KOPT-K1 (cell line): Measurements from ENCODE around the gene ADIPOR2.

Experiments
- H3K27ac ChIP-seq: fragments of 200-600 bp; sonication (generic); 2 replicates; pipeline ENCODE4 v1.5.1; 2016; ENCODE audit warnings: antibody characterized with exemption, mild to moderate bottlenecking, low read depth, low read length; ENCODE audit not compliant: poor library complexity, severe bottlenecking
- H3K36me3 ChIP-seq: fragments of 200-600 bp; sonication (generic); 2 replicates; pipeline ENCODE4 v1.5.1; 2017; ENCODE audit warnings: antibody characterized with exemption, mild to moderate bottlenecking, low read length, moderate library complexity; ENCODE audit not compliant: insufficient read depth
- H3K9me3 ChIP-seq: fragments of 200-600 bp; sonication (generic); 2 replicates; pipeline ENCODE4 v1.5.1; 2017; ENCODE audit warnings: antibody characterized with exemption, low read length, mild to moderate bottlenecking; ENCODE audit not compliant: insufficient read depth, poor library complexity, severe bottlenecking

ADIPOR2 gene

GRCh38 chr12:1823237-1823636, 132.4 kb downstream of the ADIPOR2 start:
- Histone ChIP-seq H3K9me3 (no peaks in the 10 kb centered on the region), H3K27ac (no peak overlapping the region), H3K36me3 (no peaks in the 10 kb centered on the region)

- no peaks in the 10 kb centered on the region for H3K36me3 ChIP-seq
- H3K27ac ChIP-seq = no peak overlapping the region
- no peaks in the 10 kb centered on the region for H3K9me3 ChIP-seq
Measured at GRCh38 chr12:1825382-1826102, 134.7 kb downstream of the ADIPOR2 start.

GRCh38 chr12:1826401-1826800, 135.5 kb downstream of the ADIPOR2 start:
- no peaks in the 10 kb centered on the region for H3K9me3 ChIP-seq
- no peaks in the 10 kb centered on the region for H3K36me3 ChIP-seq
- H3K27ac ChIP-seq = no peak overlapping the region

GRCh38 chr12:1826867-1827705, 136.2 kb downstream of the ADIPOR2 start:
- H3K27ac ChIP-seq = no peak overlapping the region
- no peaks in the 10 kb centered on the region for H3K36me3 ChIP-seq
- H3K9me3 ChIP-seq = no peaks in the 10 kb centered on the region

- Histone ChIP-seq H3K9me3 (no peaks in the 10 kb centered on the region), H3K27ac (no peak overlapping the region), H3K36me3 (no peaks in the 10 kb centered on the region)
Measured at GRCh38 chr12:1827826-1828805, 137.2 kb downstream of the ADIPOR2 start.

- Histone ChIP-seq H3K36me3 (no peaks in the 10 kb centered on the region), H3K9me3 (no peaks in the 10 kb centered on the region), H3K27ac (no peak overlapping the region)
Measured at GRCh38 chr12:1828856-1829255, 138.0 kb downstream of the ADIPOR2 start.

- Histone ChIP-seq H3K9me3 (no peaks in the 10 kb centered on the region), H3K36me3 (no peaks in the 10 kb centered on the region)
Measured at GRCh38 chr12:1829306-1829900, 138.5 kb downstream of the ADIPOR2 start.

GRCh38 chr12:1830401-1830845, 139.6 kb downstream of the ADIPOR2 start:
- no peak overlapping the region for H3K27ac ChIP-seq
- no peaks in the 10 kb centered on the region for H3K36me3 ChIP-seq
- H3K9me3 ChIP-seq = no peaks in the 10 kb centered on the region

More at GRCh38 chr12:1829306-1829900, 138.5 kb downstream of the ADIPOR2 start:
- no peak overlapping the region for H3K27ac ChIP-seq

- Histone ChIP-seq H3K9me3 (no peaks in the 10 kb centered on the region), H3K36me3 (no peaks in the 10 kb centered on the region), H3K27ac (no peak overlapping the region)
Measured at GRCh38 chr12:1830981-1831963, 140.4 kb downstream of the ADIPOR2 start.

- Histone ChIP-seq H3K36me3 (no peaks in the 10 kb centered on the region), H3K27ac (no peak overlapping the region), H3K9me3 (no peaks in the 10 kb centered on the region)
Measured at GRCh38 chr12:1832801-1833595, 142.1 kb downstream of the ADIPOR2 start.

- no peak overlapping the region for H3K27ac ChIP-seq
- no peaks in the 10 kb centered on the region for H3K36me3 ChIP-seq
- no peaks in the 10 kb centered on the region for H3K9me3 ChIP-seq
Measured at GRCh38 chr12:1833596-1834028, 142.7 kb downstream of the ADIPOR2 start.

- H3K36me3 ChIP-seq = no peaks in the 10 kb centered on the region
- H3K27ac ChIP-seq = no peak overlapping the region
- no peaks in the 10 kb centered on the region for H3K9me3 ChIP-seq
Measured at GRCh38 chr12:1834186-1834925, 143.5 kb downstream of the ADIPOR2 start.
